ENCODE data around the gene DOP1B.
"Not testable (repeated sequence)": the region's sequence is repeated elsewhere in the genome, so short reads cannot be mapped to it uniquely, and the experiment has no call there.

DNA sequence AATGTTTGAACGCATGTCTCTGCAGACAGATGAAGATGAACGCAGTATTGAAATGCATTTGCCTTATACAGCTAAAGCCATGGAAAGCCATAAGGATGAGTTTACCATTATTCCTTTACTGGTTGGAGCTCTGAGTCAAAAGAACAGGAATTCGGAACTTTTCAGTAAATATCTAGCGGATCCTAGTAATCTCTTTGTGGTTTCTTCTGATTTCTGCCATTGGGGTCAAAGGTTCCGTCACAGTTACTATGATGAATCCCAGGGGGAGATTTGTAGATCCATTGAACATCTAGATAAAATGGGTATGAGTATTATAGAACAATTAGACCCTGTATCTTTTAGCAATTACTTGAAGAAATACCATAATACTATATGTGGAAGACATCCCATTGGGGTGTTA is 25.8 kb upstream of the DOP1B start:
- TF ChIP-seq, protein P1, sequence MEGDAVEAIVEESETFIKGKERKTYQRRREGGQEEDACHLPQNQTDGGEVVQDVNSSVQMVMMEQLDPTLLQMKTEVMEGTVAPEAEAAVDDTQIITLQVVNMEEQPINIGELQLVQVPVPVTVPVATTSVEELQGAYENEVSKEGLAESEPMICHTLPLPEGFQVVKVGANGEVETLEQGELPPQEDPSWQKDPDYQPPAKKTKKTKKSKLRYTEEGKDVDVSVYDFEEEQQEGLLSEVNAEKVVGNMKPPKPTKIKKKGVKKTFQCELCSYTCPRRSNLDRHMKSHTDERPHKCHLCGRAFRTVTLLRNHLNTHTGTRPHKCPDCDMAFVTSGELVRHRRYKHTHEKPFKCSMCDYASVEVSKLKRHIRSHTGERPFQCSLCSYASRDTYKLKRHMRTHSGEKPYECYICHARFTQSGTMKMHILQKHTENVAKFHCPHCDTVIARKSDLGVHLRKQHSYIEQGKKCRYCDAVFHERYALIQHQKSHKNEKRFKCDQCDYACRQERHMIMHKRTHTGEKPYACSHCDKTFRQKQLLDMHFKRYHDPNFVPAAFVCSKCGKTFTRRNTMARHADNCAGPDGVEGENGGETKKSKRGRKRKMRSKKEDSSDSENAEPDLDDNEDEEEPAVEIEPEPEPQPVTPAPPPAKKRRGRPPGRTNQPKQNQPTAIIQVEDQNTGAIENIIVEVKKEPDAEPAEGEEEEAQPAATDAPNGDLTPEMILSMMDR (conservative IDR thresholded peaks at IDR 0.05; ENCODE audit: low read length), result not testable (repeated sequence)
- TF ChIP-seq EZH2phosphoT487 (IDR thresholded peaks at IDR 0.05; ENCODE audit: borderline replicate concordance, low read depth, low read length), result not testable (repeated sequence)

Data from OCI-LY7 (cell line).